Measurements from ENCODE around the gene NDUFB8. TPM values are rescaled to one million over a fixed set of nuclear protein-coding genes. Genes with fewer than 3 reads are reported as not detected.

Gene NDUFB8
- total RNA-seq (100 to 1,000 TPM in 1 of 2 donors, 10 to 100 TPM in 1; 72.4 to 142 TPM), polyA plus RNA-seq (100 to 1,000 TPM; 256 to 297 TPM)

GRCh38 chr10:100529475-100530298 lies at the start of gene NDUFB8:
NDUFB8 (minus strand) TSS chr10:100529871; CDS start chr10:100529851, 20 bp downstream.
- peak within 1 kb of the TSS; percentile 38 to 50 for H3K27ac ChIP-seq (ENCODE audit: low read depth in 1 of 2, low read length in 2 of 2)
- WGBS = 1% methylated on average over 43 of the region's 43 CpGs
- peaks cover 0 to 20% (median 9%) of the 10 kb centered on the region in 4 donors for H3K4me1 ChIP-seq (ENCODE audit: control insufficient read depth in 4 of 4, insufficient read depth in 4 of 4, low read length in 3 of 4)
- H3K27me3 ChIP-seq (ENCODE audit: control insufficient read depth in 4 of 4, insufficient read depth in 4 of 4, low read length in 3 of 4) = no peaks in the 10 kb centered on the region
- peak within 1 kb of the TSS; percentile 74 to 92 (median 89) for H3K4me3 ChIP-seq (ENCODE audit: low read depth in 1 of 3, low read length in 3 of 3)
- TF ChIP-seq SP1 (IDR thresholded peaks at IDR 0.05) (peak; percentile 41), FOXA2 (IDR thresholded peaks at IDR 0.05) (peak; percentile 24), YY1 (IDR thresholded peaks at IDR 0.05) (peak; percentile 99), ATF3 (IDR thresholded peaks at IDR 0.05) (no peak), FOXA1 (IDR thresholded peaks at IDR 0.05) (no peak), REST (IDR thresholded peaks at IDR 0.05) (peak; percentile 41), EGR1 (IDR thresholded peaks at IDR 0.05; ENCODE audit: low read depth in 2 of 2) (no peak), JUND (IDR thresholded peaks at IDR 0.05) (no peak), RXRA (IDR thresholded peaks at IDR 0.05) (peak; percentile 53 to 57), RAD21 (IDR thresholded peaks at IDR 0.05) (no peak), GABPA (IDR thresholded peaks at IDR 0.05 in 1 of 2, conservative IDR thresholded peaks at IDR 0.05 in 1 of 2) (peak in 1 of 2 donors; percentile 86), ZBTB33 (IDR thresholded peaks at IDR 0.05) (peak; percentile 89), HNF4G (IDR thresholded peaks at IDR 0.05) (no peak), NR2F2 (IDR thresholded peaks at IDR 0.05) (peak; percentile 39), HNF4A (conservative IDR thresholded peaks at IDR 0.05) (peak in 1 of 2 donors; percentile 42), TAF1 (conservative IDR thresholded peaks at IDR 0.05) (no peak)
- TF ChIP-seq, protein P1, sequence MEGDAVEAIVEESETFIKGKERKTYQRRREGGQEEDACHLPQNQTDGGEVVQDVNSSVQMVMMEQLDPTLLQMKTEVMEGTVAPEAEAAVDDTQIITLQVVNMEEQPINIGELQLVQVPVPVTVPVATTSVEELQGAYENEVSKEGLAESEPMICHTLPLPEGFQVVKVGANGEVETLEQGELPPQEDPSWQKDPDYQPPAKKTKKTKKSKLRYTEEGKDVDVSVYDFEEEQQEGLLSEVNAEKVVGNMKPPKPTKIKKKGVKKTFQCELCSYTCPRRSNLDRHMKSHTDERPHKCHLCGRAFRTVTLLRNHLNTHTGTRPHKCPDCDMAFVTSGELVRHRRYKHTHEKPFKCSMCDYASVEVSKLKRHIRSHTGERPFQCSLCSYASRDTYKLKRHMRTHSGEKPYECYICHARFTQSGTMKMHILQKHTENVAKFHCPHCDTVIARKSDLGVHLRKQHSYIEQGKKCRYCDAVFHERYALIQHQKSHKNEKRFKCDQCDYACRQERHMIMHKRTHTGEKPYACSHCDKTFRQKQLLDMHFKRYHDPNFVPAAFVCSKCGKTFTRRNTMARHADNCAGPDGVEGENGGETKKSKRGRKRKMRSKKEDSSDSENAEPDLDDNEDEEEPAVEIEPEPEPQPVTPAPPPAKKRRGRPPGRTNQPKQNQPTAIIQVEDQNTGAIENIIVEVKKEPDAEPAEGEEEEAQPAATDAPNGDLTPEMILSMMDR (IDR thresholded peaks at IDR 0.05; ENCODE audit: low read depth, low read length, missing input control) = no peak
- TF ChIP-seq, protein P2, sequence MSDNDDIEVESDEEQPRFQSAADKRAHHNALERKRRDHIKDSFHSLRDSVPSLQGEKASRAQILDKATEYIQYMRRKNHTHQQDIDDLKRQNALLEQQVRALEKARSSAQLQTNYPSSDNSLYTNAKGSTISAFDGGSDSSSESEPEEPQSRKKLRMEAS (IDR thresholded peaks at IDR 0.05) = no peak
- H3K36me3 ChIP-seq (ENCODE audit: control insufficient read depth in 4 of 4, insufficient read depth in 3 of 4, low read depth in 1 of 4, low read length in 3 of 4) = peaks cover 0 to 18% (median 15%) of the 10 kb centered on the region in 4 donors
- peak within 1 kb of the TSS; percentile 55 to 82 for H3K9ac ChIP-seq (ENCODE audit: low read depth in 1 of 2, low read length in 2 of 2)
- no peaks in the 10 kb centered on the region for H3K9me3 ChIP-seq (ENCODE audit: control insufficient read depth in 4 of 4, low read length in 3 of 4)
- DNase-seq (ENCODE audit: low spot score) = peak; percentile 87

Measured in liver (tissue), 9 donors.